ENCODE results near the gene SFXN3. TPM values are rescaled to one million over a fixed set of nuclear protein-coding genes. Genes with fewer than 3 reads are reported as not detected.

The SFXN3 gene
- total and polyA plus RNA-seq, 5 donors from 2014 or later, result 17.7 to 70.4 (median 20.4) TPM

Other genes starting within 250 kb of the SFXN3 start
- 23.2 TPM for gene SLF2, start 118.3 kb upstream of the SFXN3 start, total RNA-seq
- 10 to 100 TPM; 10.3 to 11.8 (median 10.6) TPM for gene SLF2, start 118.3 kb upstream of the SFXN3 start, polyA plus RNA-seq
- 1.1 TPM for gene SEMA4G, start 61.7 kb upstream of the SFXN3 start, total RNA-seq
- under 1 TPM in 1 of 4 donors, not detected in 3; 0.61 TPM for gene SEMA4G, start 61.7 kb upstream of the SFXN3 start, polyA plus RNA-seq
- 40.2 TPM for gene MRPL43, start 43.7 kb upstream of the SFXN3 start, total RNA-seq
- 100 to 1,000 TPM; 135 to 148 (median 137) TPM for gene MRPL43, start 43.7 kb upstream of the SFXN3 start, polyA plus RNA-seq
- gene TWNK, start 43.7 kb upstream of the SFXN3 start, total RNA-seq, result 3.4 TPM
- gene TWNK, start 43.7 kb upstream of the SFXN3 start, polyA plus RNA-seq, result 10 to 100 TPM in 1 of 4 donors, 1 to 10 TPM in 3; 3.8 to 12.8 (median 6.7) TPM
- 19.3 TPM for gene LZTS2, start 31.4 kb upstream of the SFXN3 start, total RNA-seq
- gene LZTS2, start 31.4 kb upstream of the SFXN3 start, polyA plus RNA-seq, result 10 to 100 TPM; 11.0 to 16.4 (median 12.3) TPM
- gene PDZD7, start 105 bp upstream of the SFXN3 start, total RNA-seq, result 3.5 TPM
- 1 to 10 TPM in 1 of 4 donors, under 1 TPM in 3; 0.59 to 1.1 (median 0.70) TPM for gene PDZD7, start 105 bp upstream of the SFXN3 start, polyA plus RNA-seq
- not detected for gene KAZALD1, start 30.8 kb downstream of the SFXN3 start, total RNA-seq
- under 1 TPM in 1 of 4 donors, not detected in 3; 0.62 TPM for gene KAZALD1, start 30.8 kb downstream of the SFXN3 start, polyA plus RNA-seq
- gene TLX1, start 100.1 kb downstream of the SFXN3 start, total RNA-seq, result not detected
- gene TLX1, start 100.1 kb downstream of the SFXN3 start, polyA plus RNA-seq, result not detected
- gene LBX1, start 198.2 kb downstream of the SFXN3 start, total RNA-seq, result not detected
- gene LBX1, start 198.2 kb downstream of the SFXN3 start, polyA plus RNA-seq, result not detected

Measured in CD4-positive, CD25-positive, alpha-beta regulatory T cell (primary cell).